Posterior vena cava (tissue), 2 donors: ENCODE measurements around the gene COIL. TPM values are rescaled to one million over a fixed set of nuclear protein-coding genes. Genes with fewer than 3 reads are reported as not detected.
"Not testable (repeated sequence)": the region's sequence is repeated elsewhere in the genome, so short reads cannot be mapped to it uniquely, and the experiment has no call there.

ENCODE experiments used
- DNase-seq: peaks from one replicate; pipeline ENCODE4 v3.0.0-alpha.2; 2020; ENCODE audit warnings: low spot score
- intact Hi-C, 2 donors: fragments of 100-400 bp; cut with DNase I; formaldehyde crosslinking; loops; one replicate each; pipeline versions ENCODE4 v1.14.1 to v1.14.2; 2022 to 2023
- total RNA-seq, 2 donors: library from RNA; stranded (reverse); fragmentation: NEBNext Ultra II Directional; extraction: Animal tissue kit (Norgen Biotek cat#: 25700); gene quantifications; one replicate each; pipeline ENCODE4 v1.2.1, GENCODE V29; 2021
- donor health status: DM: yes; HTN: yes; CAD: no.
- donor health status: DM: yes; HTN: yes; CAD: no.

The COIL gene
- total RNA-seq, 2 donors from 2014 or later, result 9.4 to 9.5 TPM

- DNase-seq, result no peak
- intact Hi-C loops, result loop anchor here (5.0 to 10.0 kb wide), 2 partner anchors 108 to 115 kb away; partner anchors contain the start of genes C17orf67 (in 1 of the 2) and DGKE (in 1 of the 2)
Observed at GRCh38 chr17:56939869-56940484, 20.9 kb downstream of the COIL start.

DNA sequence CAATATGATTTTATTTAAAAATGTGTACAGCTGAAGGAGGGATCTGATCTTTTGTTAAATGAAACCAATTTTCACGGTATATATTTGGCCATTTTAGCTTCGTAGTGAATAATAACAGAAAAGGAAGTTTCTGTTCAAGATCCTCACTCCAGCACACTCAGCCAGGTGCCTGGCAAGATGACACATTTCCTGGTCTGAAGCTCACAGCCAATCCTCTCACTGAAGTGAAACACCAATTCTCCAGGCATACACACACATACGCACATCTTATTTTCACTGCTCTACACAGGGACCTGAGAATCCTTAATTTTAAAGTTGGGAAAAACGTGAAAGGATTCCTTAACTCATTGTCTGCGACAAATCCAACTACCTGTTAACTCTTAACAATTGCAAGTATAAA lies 22.6 kb downstream of the COIL start:
- intact Hi-C loops, result loop anchor here in 1 of 2 donors (10.0 kb wide), 1 partner anchor 113 kb away; no protein-coding TSS in a partner anchor

GRCh38 chr17:56937687-56938086 lies 23.2 kb downstream of the COIL start:
- intact Hi-C loops, result loop anchor here in 1 of 2 donors (10.0 kb wide), 1 partner anchor 113 kb away; no protein-coding TSS in a partner anchor
- no peak for DNase-seq

More for the DNA sequence above, 22.6 kb downstream of the COIL start:
- DNase-seq, result not testable (repeated sequence)

GRCh38 chr17:56936697-56937322 lies 24.0 kb downstream of the COIL start:
- intact Hi-C loops, result loop anchor here in 1 of 2 donors (10.0 kb wide), 1 partner anchor 112 kb away; no protein-coding TSS in a partner anchor
- no peak for DNase-seq

DNA sequence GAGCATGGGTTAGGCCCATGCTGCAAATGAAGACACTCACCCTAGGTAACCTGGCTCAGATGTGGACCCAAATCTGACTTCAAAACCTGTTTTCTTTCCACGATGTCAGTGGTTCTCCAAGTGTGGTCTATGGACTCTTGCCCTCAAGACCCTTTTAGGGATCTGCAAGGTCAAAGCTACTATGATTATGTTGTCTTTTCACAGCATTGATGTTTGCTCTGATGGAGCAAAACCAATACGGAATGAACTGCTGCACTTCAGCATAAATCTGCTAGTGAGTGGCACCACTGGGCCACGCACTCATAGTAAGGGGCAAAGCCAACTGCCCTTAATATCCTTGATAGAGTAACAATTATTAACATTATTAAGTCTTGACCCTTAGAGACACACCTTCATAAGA lies 25.4 kb downstream of the COIL start:
- no peak for DNase-seq
- intact Hi-C loops, result loop anchor here in 1 of 2 donors (10.0 kb wide), 1 partner anchor 111 kb away; no protein-coding TSS in a partner anchor

DNA sequence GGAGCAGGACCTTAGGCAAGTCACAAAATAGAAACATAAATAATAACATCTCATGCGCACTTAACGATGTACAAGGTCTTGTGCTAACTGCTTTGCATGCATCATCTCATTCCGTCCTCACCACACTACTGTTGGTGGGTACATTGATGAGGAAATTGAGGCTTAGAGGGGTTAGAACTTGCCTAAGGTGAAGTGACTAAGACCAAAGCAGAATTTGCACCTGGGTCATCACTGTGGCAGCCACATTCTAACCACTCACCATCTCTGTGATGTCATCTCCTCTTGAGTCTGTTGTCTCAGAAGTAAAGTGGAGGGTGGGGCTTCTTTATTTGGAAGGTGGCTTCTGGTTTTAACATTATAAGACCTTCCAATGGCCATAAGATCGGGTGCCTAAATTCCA lies 26.6 kb downstream of the COIL start:
- DNase-seq, result no peak
- intact Hi-C loops, result loop anchor here in 1 of 2 donors (10.0 kb wide), 1 partner anchor 109 kb away; no protein-coding TSS in a partner anchor

- no peak for DNase-seq
- intact Hi-C loops, result loop anchor here in 1 of 2 donors (10.0 kb wide), 1 partner anchor 109 kb away; no protein-coding TSS in a partner anchor
Observed at GRCh38 chr17:56933868-56934267, 27.0 kb downstream of the COIL start.

DNA sequence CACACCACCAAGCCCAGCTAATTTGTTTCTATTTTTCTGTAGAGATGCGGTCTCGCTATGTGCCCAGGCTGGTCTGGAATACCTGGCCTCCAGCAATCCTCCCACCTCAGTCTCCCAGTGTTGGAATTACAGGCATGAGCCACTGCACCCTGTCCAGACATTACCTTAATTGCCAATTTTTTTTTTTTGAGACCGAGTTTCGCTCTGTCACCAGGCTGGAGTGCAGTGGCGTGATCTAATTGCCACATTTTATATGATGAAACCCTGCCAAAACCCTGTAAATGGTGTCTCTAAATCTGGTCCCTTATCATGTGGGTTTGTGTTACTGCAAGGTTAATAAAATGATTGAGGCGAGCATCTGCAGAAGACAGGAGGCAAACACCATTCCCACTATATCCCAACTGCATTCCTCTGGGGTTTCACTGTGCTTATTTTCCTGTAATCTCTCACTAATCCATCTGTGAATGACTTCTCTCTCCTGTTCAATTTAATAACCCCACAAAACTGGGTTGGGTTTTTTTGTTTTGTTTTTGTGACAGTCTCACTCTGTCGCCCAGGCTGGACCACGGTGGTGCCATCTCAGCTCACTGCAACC lies 27.6 kb downstream of the COIL start:
- intact Hi-C loops, result loop anchor here in 1 of 2 donors (10.0 kb wide), 1 partner anchor 108 kb away; no protein-coding TSS in a partner anchor
- no peak for DNase-seq

DNA sequence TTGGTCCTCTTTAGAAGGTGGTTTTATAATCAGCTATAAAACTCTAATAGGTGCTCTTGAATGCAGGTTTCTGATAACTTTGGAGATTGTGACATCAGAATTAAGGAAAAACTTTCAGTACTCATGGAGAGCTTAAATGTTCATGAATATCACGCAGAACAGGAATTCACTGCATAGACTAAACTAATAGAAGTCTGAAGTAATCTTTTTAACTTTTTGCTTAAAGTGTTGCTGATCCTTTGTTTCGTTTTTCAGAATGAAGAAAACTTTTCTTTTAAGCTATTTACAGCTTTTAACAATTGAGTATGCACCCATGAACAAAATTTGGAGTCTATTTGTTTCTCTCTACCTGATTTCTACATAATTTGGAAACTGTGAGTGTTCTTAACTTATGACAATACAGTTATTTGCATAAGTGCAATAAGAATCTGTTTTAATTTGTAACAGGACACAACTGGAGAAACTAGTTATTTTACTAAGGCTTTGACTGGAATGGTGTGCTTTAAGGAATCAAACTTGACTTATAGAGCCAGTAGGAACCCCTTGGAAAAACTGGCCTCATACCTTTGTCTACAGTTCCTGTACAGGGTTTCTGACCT lies 30.0 kb downstream of the COIL start:
- intact Hi-C loops, result loop anchor here in 1 of 2 donors (10.0 kb wide), 1 partner anchor 106 kb away; no protein-coding TSS in a partner anchor
- no peak for DNase-seq

DNA sequence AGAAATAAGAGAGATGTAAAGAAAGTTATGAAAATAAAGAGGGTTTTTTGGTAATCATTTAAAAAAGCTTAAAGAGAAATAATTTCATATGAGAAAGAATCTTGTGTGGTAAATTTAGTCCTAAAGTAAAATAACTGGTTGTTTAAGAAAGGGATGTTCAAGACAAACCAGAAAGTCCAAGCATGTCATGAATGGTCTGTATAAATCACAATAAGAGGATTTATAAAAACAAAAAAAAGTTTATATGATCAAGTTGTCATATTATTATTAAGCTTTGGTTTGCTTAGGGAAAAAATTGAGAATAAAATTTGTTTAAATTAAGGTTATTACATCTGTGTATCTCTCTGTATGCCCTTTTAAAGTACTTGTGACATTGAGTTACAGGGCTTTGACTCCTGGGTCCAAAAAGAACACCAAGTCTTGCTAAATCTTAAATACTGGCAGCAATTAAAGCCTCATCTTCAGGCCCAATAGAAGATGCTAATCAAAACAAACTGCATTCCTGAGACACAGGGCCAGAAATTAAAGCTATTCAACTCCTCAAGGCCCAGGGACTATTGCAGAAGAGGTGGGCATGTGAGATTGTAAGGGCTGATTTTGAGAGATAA lies 31.4 kb downstream of the COIL start:
- intact Hi-C loops, result no loop called here
- no peak for DNase-seq

DNA sequence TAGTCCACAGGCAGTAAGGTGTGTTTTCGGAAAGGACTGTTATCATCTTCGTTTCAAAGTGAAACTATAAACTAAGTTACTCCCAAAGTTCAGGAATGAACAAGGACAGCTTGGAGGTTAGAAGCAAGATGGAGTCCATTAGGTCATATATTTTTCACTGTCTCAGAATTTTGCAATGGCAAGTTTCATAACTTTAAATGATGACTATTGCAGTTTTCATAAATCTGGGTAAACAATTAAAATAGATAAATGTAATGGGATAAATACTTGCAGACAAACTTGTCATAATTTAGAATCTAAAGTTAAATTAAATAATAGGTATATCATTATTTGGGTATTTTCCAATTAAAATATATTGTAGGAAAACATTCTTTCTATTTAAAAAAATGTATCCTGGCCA lies 32.3 kb downstream of the COIL start:
- no peak for DNase-seq

DNA sequence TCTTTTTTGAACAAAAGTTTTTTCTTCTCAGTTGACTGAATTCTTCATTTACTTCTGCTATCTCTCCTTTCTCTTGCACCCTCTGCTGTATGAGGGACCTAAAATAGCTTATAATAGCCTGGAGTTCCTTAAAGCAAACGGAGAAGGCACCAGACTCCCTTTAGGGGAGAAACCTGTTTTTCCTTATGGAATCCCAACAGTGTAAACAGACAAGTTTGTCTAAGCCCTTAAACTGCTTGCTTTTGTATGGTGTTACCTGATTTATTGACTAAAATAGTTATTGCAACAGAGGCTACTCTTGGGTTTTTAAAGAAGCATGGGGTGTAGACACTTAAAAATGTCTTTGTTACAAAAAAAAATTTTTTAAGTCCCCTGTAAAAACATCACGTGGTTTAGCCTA lies 34.1 kb downstream of the COIL start:
- no peak for DNase-seq
- intact Hi-C loops, result no loop called here

More for the DNA sequence above, 32.3 kb downstream of the COIL start:
- intact Hi-C loops, result no loop called here

GRCh38 chr17:56926270-56926669 lies 34.6 kb downstream of the COIL start:
- intact Hi-C loops, result no loop called here
- DNase-seq, result no peak

DNA sequence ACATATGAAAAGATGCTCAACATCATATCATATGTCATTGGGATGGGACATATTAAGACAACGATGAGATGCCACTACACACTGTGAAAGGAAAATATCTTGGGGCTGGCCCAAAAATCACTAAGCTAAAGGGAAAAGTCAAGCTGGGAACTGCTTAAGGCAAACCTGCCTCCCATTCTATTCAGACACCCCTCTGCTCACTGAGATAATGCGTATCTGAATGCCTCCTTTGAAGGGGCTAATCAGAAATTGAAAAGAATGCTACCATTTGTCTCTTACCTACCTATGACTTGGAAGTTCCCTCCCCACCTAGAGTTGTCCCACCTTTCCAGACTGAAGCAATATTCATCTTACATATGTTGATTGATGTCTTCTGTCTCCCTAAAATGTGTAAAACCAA lies 35.8 kb downstream of the COIL start:
- intact Hi-C loops, result no loop called here
- no peak for DNase-seq

DNA sequence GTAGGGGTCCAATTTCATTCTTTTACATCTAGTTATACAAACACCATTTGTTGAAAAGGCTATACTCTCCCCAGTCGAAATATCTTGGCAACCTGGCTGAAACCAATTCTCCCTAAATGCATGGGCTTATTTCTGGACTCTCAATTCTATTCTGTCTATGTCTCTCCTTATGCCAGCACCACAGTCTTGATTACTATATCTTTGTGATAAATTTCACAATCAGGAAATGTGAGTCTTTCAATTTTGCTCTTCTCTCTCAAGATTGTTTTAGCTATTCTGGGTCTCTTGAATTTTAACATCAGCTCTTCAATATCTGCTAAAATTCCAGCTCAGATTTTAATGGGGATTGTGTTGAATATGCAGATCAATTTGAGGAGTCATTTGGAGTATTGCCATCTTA lies 41.1 kb downstream of the COIL start:
- intact Hi-C loops, result no loop called here
- no peak for DNase-seq

DNA sequence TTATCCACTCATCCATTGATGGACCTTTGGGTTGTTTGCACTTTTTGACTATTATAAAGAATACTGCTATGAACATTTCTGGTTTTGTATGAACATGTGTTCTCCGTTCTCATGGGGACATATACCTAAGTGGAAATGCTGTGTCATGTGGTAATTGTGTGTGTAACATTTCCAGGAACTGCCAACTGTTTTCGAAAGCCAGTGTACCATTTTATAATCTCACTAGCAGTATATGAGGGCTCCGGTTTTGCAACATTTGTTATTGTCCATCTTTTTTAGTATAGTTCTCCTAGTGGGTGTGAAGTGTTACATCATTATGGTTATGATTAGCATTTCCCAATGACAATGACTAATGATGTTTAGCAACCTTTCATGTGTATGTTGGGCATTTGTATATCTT lies 41.9 kb downstream of the COIL start:
- DNase-seq, result no peak
- intact Hi-C loops, result no loop called here

DNA sequence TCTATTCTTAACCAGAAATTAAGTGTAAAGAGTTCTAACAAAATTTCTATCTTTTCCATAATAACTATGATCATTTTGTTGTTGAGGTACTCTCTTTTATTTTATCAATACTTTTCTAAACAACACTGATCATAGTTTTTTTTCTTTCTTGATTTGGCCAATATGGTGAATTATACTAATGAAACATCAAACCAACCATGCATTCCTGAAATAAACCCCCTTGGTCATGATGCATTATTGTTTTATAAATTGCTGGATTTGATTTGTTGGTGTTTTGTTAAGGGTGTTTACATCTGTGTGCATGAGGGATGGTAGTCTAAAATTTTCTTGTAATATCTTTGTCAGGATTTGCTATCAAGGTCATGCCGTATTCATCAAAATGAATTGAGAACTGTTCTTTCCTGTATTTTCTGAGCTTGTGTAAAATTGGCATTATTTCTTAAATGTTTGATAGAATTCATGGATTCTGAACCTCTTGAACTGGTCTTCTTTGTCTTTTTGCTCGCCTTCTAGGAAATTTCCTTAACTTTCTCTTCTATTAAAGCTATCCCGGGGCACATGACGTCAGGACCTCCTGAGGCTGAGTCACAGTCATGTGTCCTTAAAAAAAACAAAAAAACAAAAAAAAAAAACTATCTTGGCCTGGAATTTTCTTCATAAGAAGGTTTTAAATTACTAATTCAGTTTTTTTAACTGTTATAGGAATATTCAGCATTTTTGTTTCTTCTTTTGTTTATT lies 43.1 kb downstream of the COIL start:
- intact Hi-C loops, result no loop called here
- no peak for DNase-seq

DNA sequence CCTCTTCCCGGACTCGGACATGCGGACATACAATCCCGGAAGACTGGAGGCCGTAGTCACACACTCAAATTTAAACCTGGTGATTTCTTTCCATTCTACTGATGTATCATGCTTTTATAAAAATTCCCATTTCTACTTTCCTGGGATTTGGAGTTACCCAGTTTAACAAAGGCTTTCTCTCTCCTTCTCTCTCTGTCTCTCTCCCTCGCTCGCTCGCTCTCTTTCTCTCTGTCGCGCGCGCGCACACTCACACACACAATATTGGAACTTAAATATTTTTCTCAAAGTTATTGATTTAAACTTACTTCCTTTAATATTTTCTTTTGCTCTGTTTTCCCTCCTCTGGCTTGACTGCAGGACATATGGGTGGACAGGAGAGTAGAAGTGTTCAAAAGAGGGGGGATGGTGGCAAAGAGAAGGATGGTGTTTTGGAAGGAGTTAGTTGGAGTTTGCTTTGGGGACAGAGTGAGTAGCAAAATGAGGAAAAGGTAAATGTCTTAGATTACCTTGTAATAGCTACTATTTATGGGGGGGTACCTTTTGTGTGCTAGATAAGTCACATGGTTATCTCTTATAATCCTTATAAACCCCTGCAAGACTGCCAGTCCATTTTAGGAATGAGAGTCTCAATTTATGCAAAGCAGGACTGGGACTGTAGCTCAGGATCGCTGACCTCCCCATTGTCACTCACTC lies 46.1 kb downstream of the COIL start:
- intact Hi-C loops, result no loop called here
- no peak for DNase-seq
